ENCODE results near the gene SLC6A6.

GRCh38 chr3:14370720-14371572, 31.5 kb upstream of the SLC6A6 start:
- TF ChIP-seq ZNF263 (CRISPR knock-in tag; IDR thresholded peaks at IDR 0.05; ENCODE audit: low read depth) (no peak), AR (CRISPR knock-in tag; IDR thresholded peaks at IDR 0.05) (no peak), ETV6 (CRISPR knock-in tag; IDR thresholded peaks at IDR 0.05) (no peak), IRF1 (CRISPR knock-in tag; IDR thresholded peaks at IDR 0.05) (no peak), MLX (CRISPR knock-in tag; IDR thresholded peaks at IDR 0.05) (no peak), ESRRA (CRISPR knock-in tag; IDR thresholded peaks at IDR 0.05; ENCODE audit: borderline replicate concordance) (no peak), ZNF512 (CRISPR knock-in tag; IDR thresholded peaks at IDR 0.05; ENCODE audit: borderline replicate concordance) (no peak), CTCF (IDR thresholded peaks at IDR 0.05) (no peak), ZNF232 (CRISPR knock-in tag; IDR thresholded peaks at IDR 0.05) (no peak), NR2C2 (CRISPR knock-in tag; IDR thresholded peaks at IDR 0.05) (no peak), ZNF121 (CRISPR knock-in tag; IDR thresholded peaks at IDR 0.05) (no peak)
